Esophagus muscularis mucosa (tissue), 4 donors: Measurements from ENCODE around the gene MYH16.

Experiments used
- EP300 ChIP-seq: sonication (generic); formaldehyde crosslinking; IDR thresholded peaks from one replicate; pipeline ENCODE4 v1.6.1; 2017; ENCODE audit warnings: antibody characterized with exemption
- POLR2A ChIP-seq: fragments of 450-650 bp; IDR thresholded peaks from one replicate; pipeline ENCODE4 v1.6.1; 2017; ENCODE audit warnings: antibody characterized with exemption, moderate library complexity, mild to moderate bottlenecking, low read depth
- TF ChIP-seq, protein P1 (sequence below), 3 experiments: fragments of 200-600 bp in 2 of 3; fragments of 450-650 bp in 1 of 3; sonication (generic) in 2 of 3; IDR thresholded peaks; one replicate each; pipeline ENCODE4 v1.5.1; 2017 to 2019; ENCODE audit warnings: antibody characterized with exemption in 3 of 3, mild to moderate bottlenecking in 2 of 3, moderate library complexity in 1 of 3

DNA sequence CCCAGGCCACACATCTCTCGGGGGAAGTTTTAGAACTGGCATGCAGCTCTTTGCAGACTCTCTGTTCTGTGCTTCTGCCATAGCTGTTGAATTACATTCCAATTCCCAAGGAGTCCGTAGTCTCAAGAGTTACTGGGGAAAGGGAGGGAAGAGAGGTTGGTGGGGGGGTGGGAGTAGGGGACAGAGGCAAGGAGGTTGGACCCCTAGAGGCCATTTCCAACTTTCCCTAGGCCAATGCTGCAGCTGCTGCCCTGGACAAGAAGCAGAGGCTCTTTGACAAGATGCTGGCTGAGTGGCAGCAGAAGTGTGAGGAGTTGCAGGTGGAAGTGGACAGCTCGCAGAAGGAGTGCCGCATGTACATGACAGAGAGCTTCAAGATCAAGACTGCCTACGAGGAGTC, 23.8 kb downstream of the MYH16 start:
- TF ChIP-seq, protein P1, sequence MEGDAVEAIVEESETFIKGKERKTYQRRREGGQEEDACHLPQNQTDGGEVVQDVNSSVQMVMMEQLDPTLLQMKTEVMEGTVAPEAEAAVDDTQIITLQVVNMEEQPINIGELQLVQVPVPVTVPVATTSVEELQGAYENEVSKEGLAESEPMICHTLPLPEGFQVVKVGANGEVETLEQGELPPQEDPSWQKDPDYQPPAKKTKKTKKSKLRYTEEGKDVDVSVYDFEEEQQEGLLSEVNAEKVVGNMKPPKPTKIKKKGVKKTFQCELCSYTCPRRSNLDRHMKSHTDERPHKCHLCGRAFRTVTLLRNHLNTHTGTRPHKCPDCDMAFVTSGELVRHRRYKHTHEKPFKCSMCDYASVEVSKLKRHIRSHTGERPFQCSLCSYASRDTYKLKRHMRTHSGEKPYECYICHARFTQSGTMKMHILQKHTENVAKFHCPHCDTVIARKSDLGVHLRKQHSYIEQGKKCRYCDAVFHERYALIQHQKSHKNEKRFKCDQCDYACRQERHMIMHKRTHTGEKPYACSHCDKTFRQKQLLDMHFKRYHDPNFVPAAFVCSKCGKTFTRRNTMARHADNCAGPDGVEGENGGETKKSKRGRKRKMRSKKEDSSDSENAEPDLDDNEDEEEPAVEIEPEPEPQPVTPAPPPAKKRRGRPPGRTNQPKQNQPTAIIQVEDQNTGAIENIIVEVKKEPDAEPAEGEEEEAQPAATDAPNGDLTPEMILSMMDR (IDR thresholded peaks at IDR 0.05), result no peak
- TF ChIP-seq POLR2A, result no peak
- TF ChIP-seq EP300, result no peak
